ENCODE measurements around the gene RCBTB1. TPM values are rescaled to one million over a fixed set of nuclear protein-coding genes. Genes with fewer than 3 reads are reported as not detected.
"Not testable (repeated sequence)": the region's sequence is repeated elsewhere in the genome, so short reads cannot be mapped to it uniquely, and the experiment has no call there.

Gene RCBTB1
- total RNA-seq, 2 experiments from 2014 or later, result 10.3 to 11.4 TPM

GRCh38 chr13:49604570-49604969, 19.2 kb upstream of the RCBTB1 start:
- no peaks in the 10 kb centered on the region for H3K36me3 ChIP-seq (ENCODE audit: insufficient read depth, low read length)
- Mint-ChIP-seq H3K36me3 (ENCODE audit: low read depth) (no peaks in the 10 kb centered on the region), H3K4me3 (no peak overlapping the region), H3K27ac (no peak overlapping the region), H3K9me3 (no peaks in the 10 kb centered on the region), H3K27me3 (no peaks in the 10 kb centered on the region), H3K4me1 (ENCODE audit: low read depth) (peaks cover 5% of the 10 kb centered on the region)
- no peak for TF ChIP-seq CTCF (IDR thresholded peaks at IDR 0.05)
- no peaks in the 10 kb centered on the region for H3K27me3 ChIP-seq (ENCODE audit: control insufficient read depth in 1 of 2, insufficient read depth in 2 of 2, low read length in 2 of 2)
- ATAC-seq (ENCODE audit: poor library complexity) (no peak), DNase-seq (no peak)
- ChIA-PET CTCF (no interaction called here), POLR2A (no interaction called here)
- H3K4me3 ChIP-seq (ENCODE audit: low read length), result no peak overlapping the region
- no peak overlapping the region for H3K27ac ChIP-seq (ENCODE audit: low read depth in 1 of 2, low read length in 2 of 2)
- intact Hi-C loops (cut with DNase I, micrococcal nuclease), result no loop called here
- H3K9me3 ChIP-seq (ENCODE audit: control insufficient read depth in 1 of 2, insufficient read depth in 1 of 2, low read length in 2 of 2), result no peaks in the 10 kb centered on the region
- peaks cover 9% of the 10 kb centered on the region for H3K4me1 ChIP-seq (ENCODE audit: insufficient read depth, low read length)

- H3K27me3 ChIP-seq (ENCODE audit: control insufficient read depth in 1 of 2, insufficient read depth in 2 of 2, low read length in 2 of 2); H3K4me1 ChIP-seq (ENCODE audit: insufficient read depth, low read length); ATAC-seq (ENCODE audit: poor library complexity); intact Hi-C loops (cut with DNase I, micrococcal nuclease); H3K36me3 ChIP-seq (ENCODE audit: insufficient read depth, low read length); H3K4me3 Mint-ChIP-seq; H3K4me1 Mint-ChIP-seq (ENCODE audit: low read depth); H3K36me3 Mint-ChIP-seq (ENCODE audit: low read depth); H3K9me3 ChIP-seq (ENCODE audit: control insufficient read depth in 1 of 2, insufficient read depth in 1 of 2, low read length in 2 of 2); H3K9me3 Mint-ChIP-seq; H3K27ac Mint-ChIP-seq; DNase-seq; H3K27ac ChIP-seq (ENCODE audit: low read depth in 1 of 2, low read length in 2 of 2); H3K4me3 ChIP-seq (ENCODE audit: low read length); H3K27me3 Mint-ChIP-seq: not testable (repeated sequence)
- ChIA-PET POLR2A (interaction anchor here (1.1 kb wide), 1 partner anchor 18 kb away, joined by 4 read pairs; the partner anchor contains the start of gene RCBTB1), CTCF (interaction anchor here (0.6 to 0.7 kb wide), 2 partner anchors 145 to 267 kb away, joined by 3 to 4 read pairs; no protein-coding TSS in a partner anchor)
Observed at GRCh38 chr13:49602615-49603014, 17.3 kb upstream of the RCBTB1 start.

- intact Hi-C loops (cut with DNase I, micrococcal nuclease), result no loop called here
- Mint-ChIP-seq H3K9me3 (no peaks in the 10 kb centered on the region), H3K27ac (no peak overlapping the region), H3K36me3 (ENCODE audit: low read depth) (no peaks in the 10 kb centered on the region), H3K4me3 (no peak overlapping the region), H3K4me1 (ENCODE audit: low read depth) (peaks cover 3% of the 10 kb centered on the region), H3K27me3 (no peaks in the 10 kb centered on the region)
- no peak for TF ChIP-seq CTCF (IDR thresholded peaks at IDR 0.05)
- Histone ChIP-seq H3K36me3 (ENCODE audit: insufficient read depth, low read length) (no peaks in the 10 kb centered on the region), H3K4me3 (ENCODE audit: low read length) (no peak overlapping the region), H3K27me3 (ENCODE audit: control insufficient read depth in 1 of 2, insufficient read depth in 2 of 2, low read length in 2 of 2) (no peaks in the 10 kb centered on the region), H3K27ac (ENCODE audit: low read depth in 1 of 2, low read length in 2 of 2) (no peak overlapping the region), H3K4me1 (ENCODE audit: insufficient read depth, low read length) (peaks cover 6% of the 10 kb centered on the region), H3K9me3 (ENCODE audit: control insufficient read depth in 1 of 2, insufficient read depth in 1 of 2, low read length in 2 of 2) (no peaks in the 10 kb centered on the region)
- no peak for DNase-seq
- POLR2A ChIA-PET, result interaction anchor here (1.1 kb wide), 1 partner anchor 17 kb away, joined by 4 read pairs; the partner anchor contains the start of gene RCBTB1
- ATAC-seq (ENCODE audit: poor library complexity), result no peak
- CTCF ChIA-PET, result no interaction called here
Observed at GRCh38 chr13:49602005-49602404, 16.6 kb upstream of the RCBTB1 start.

DNA sequence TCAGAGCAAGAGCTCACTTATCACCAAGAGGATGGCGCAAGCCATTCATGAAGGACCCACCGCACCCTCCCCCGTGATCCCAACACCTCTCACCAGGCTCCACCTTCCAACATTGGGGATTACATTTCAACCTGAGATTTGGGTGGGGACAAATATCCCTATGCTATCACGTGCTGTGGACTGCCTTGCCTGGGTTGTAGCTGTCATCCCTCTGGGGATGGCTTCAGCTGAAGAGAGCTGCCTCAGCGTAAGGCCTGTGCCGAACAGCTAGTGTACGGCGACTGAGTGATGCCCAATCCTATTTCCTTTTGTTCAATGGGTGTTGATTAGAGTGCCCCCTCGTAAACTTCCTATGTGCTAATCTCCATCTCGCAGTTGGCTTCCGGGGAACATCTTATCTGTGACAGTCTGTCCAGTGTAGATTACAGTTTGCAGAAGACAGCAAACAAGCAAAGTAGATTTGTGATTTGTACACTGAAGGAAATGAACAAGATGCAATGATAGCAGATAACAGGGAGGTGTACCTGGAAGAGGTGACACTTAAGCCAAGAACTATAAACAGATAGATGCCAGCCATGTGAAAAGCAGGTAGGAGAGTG, 11.8 kb upstream of the RCBTB1 start:
- no peaks in the 10 kb centered on the region for H3K4me1 Mint-ChIP-seq (ENCODE audit: low read depth)
- no peaks in the 10 kb centered on the region for H3K27me3 Mint-ChIP-seq
- no peaks in the 10 kb centered on the region for H3K9me3 Mint-ChIP-seq
- H3K36me3 ChIP-seq (ENCODE audit: insufficient read depth, low read length), result no peaks in the 10 kb centered on the region
- no peaks in the 10 kb centered on the region for H3K27me3 ChIP-seq (ENCODE audit: control insufficient read depth in 1 of 2, insufficient read depth in 2 of 2, low read length in 2 of 2)
- no peaks in the 10 kb centered on the region for H3K36me3 Mint-ChIP-seq (ENCODE audit: low read depth)
- H3K4me3 Mint-ChIP-seq, result no peak overlapping the region
- POLR2A ChIA-PET, result interaction anchor here (1.5 kb wide), 1 partner anchor 12 kb away, joined by 4 read pairs; no protein-coding TSS in a partner anchor
- no peaks in the 10 kb centered on the region for H3K9me3 ChIP-seq (ENCODE audit: control insufficient read depth in 1 of 2, insufficient read depth in 1 of 2, low read length in 2 of 2)
- CTCF ChIA-PET, result no interaction called here
- DNase-seq, result no peak
- no peak overlapping the region for H3K27ac Mint-ChIP-seq
- no peak for TF ChIP-seq CTCF (IDR thresholded peaks at IDR 0.05)
- no peak for ATAC-seq (ENCODE audit: poor library complexity)
- H3K4me1 ChIP-seq (ENCODE audit: insufficient read depth, low read length), result no peaks in the 10 kb centered on the region
- no peak overlapping the region for H3K4me3 ChIP-seq (ENCODE audit: low read length)
- H3K27ac ChIP-seq (ENCODE audit: low read depth in 1 of 2, low read length in 2 of 2), result no peak overlapping the region
- intact Hi-C loops (cut with DNase I, micrococcal nuclease), result no loop called here
